ENCODE measurements around the gene CTNND2.

CTNND2 gene

GRCh38 chr5:11573140-11573992, 330.9 kb downstream of the CTNND2 start:
- DNase-seq (ENCODE audit: extremely low spot score): no peak
- TF ChIP-seq CTCF (IDR thresholded peaks at IDR 0.05; ENCODE audit: control extremely low read depth, extremely low read depth, low read depth, missing control alignments): no peak
- ChIA-PET CTCF (no interaction called here), POLR2A (no interaction called here)

GRCh38 chr5:11564706-11565105, 339.5 kb downstream of the CTNND2 start:
- ChIA-PET POLR2A (no interaction called here), CTCF (interaction anchor here (1.0 kb wide), 1 partner anchor 18 kb away, joined by 3 read pairs; no protein-coding TSS in a partner anchor)
- no peak for DNase-seq (ENCODE audit: extremely low spot score)
- no peak for TF ChIP-seq CTCF (IDR thresholded peaks at IDR 0.05; ENCODE audit: control extremely low read depth, extremely low read depth, low read depth, missing control alignments)

GRCh38 chr5:11563822-11564221, 340.4 kb downstream of the CTNND2 start:
- ChIA-PET POLR2A (no interaction called here), CTCF (no interaction called here)
- DNase-seq (ENCODE audit: extremely low spot score): no peak
- no peak for TF ChIP-seq CTCF (IDR thresholded peaks at IDR 0.05; ENCODE audit: control extremely low read depth, extremely low read depth, low read depth, missing control alignments)

GRCh38 chr5:11560915-11561697, 343.1 kb downstream of the CTNND2 start:
- CTCF ChIA-PET: no interaction called here
- no peak for TF ChIP-seq CTCF (IDR thresholded peaks at IDR 0.05; ENCODE audit: control extremely low read depth, extremely low read depth, low read depth, missing control alignments)
- POLR2A ChIA-PET: no interaction called here
- DNase-seq (ENCODE audit: extremely low spot score): no peak

GRCh38 chr5:11557063-11557462, 347.2 kb downstream of the CTNND2 start:
- ChIA-PET POLR2A (no interaction called here), CTCF (no interaction called here)
- TF ChIP-seq CTCF (IDR thresholded peaks at IDR 0.05; ENCODE audit: control extremely low read depth, extremely low read depth, low read depth, missing control alignments): no peak
- DNase-seq (ENCODE audit: extremely low spot score): no peak

- CTCF ChIA-PET: no interaction called here
These were observed 349.1 kb downstream of the CTNND2 start for GRCh38 chr5:11555171-11555570.

More at GRCh38 chr5:11555171-11555570, 349.1 kb downstream of the CTNND2 start:
- POLR2A ChIA-PET: no interaction called here
- no peak for TF ChIP-seq CTCF (IDR thresholded peaks at IDR 0.05; ENCODE audit: control extremely low read depth, extremely low read depth, low read depth, missing control alignments)
- DNase-seq (ENCODE audit: extremely low spot score): no peak
